ENCODE data around the gene SRRM2.

The SRRM2 gene

DNA sequence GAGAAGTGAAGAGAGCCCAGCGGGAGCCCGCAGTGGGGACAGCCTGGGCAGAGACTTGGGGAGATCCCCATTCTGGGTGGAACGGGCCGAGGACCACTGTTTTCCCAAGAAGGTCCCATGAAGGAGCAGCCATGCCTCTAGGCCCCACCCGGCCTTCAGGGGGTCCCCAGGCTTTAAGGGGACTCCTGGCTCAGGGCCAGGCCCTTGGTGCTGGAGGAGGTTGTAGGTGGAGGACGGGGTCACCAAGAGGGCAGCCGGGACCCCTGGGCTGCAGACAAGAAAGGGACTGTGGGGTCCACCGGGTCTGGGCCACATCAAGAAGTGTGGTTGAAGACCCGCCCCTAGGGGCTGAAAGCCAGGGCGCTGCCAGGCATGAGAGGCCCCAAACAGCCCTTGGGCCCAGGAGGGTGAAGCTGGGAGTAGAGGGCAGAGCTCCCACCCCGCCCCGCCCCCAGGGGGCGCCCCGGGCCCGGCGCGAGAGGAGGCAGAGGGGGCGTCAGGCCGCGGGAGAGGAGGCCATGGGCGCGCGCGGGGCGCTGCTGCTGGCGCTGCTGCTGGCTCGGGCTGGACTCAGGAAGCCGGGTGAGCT, 64.4 kb downstream of the SRRM2 start, which contains the start of gene PRSS21:
PRSS21 (plus strand) TSS at position 487 of the 589 bp plus-strand sequence; CDS start at position 519, 32 bp downstream.
- TF ChIP-seq, protein P1, sequence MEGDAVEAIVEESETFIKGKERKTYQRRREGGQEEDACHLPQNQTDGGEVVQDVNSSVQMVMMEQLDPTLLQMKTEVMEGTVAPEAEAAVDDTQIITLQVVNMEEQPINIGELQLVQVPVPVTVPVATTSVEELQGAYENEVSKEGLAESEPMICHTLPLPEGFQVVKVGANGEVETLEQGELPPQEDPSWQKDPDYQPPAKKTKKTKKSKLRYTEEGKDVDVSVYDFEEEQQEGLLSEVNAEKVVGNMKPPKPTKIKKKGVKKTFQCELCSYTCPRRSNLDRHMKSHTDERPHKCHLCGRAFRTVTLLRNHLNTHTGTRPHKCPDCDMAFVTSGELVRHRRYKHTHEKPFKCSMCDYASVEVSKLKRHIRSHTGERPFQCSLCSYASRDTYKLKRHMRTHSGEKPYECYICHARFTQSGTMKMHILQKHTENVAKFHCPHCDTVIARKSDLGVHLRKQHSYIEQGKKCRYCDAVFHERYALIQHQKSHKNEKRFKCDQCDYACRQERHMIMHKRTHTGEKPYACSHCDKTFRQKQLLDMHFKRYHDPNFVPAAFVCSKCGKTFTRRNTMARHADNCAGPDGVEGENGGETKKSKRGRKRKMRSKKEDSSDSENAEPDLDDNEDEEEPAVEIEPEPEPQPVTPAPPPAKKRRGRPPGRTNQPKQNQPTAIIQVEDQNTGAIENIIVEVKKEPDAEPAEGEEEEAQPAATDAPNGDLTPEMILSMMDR (IDR thresholded peaks at IDR 0.05; ENCODE audit: low read depth, low read length) = no peak
- Histone ChIP-seq H3K9me3 (no peaks in the 10 kb centered on the region), H3K27me3 (0 out of 2 replicates have a peak, but pooled peaks cover 3% of the 10 kb centered on the region), H3K4me1 (no peaks in the 10 kb centered on the region), H3K4me3 (ENCODE audit: low read depth, low read length) (no peak within 1 kb of the TSS), H3K36me3 (no peaks in the 10 kb centered on the region)
- no peak for DNase-seq

DNA sequence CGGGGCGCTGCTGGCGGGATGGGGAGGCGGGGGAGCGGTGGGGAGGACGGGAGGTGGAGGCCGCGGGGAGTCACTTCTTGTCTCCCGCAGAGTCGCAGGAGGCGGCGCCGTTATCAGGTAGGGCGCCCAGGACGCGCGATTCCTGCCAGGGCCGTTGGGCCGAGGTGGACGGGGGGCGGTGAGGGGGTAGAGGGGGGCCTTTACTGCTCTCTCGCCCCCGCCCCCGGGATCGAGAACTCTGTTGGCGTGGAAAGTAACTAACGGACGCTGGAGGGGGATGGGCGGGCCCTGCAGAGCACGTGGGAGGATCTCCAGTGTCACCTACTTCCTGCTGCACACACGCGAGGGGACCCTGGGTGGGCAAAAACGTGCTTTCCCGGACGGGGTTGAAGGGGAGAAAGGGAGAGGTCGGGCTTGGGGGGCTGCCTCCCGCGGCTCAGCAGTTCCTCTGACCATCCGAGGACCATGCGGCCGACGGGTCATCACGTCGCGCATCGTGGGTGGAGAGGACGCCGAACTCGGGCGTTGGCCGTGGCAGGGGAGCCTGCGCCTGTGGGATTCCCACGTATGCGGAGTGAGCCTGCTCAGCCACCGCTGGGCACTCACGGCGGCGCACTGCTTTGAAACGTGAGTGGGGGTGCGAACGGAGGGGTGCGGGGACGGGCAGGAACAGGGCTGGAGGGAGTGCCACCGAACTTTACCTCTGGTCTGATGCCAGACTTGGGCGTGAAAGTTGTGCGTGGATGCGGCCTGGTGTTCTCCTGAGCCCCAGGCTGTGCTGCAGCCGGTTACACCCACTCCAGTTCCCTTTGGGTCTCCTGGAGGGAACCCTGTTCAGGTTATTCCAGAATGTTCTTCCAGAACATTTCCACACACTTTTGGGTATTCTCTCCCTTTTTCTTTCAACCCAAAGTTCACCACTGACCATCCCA, 65.2 kb downstream of the SRRM2 start:
- Histone ChIP-seq H3K9me3 (no peaks in the 10 kb centered on the region), H3K27me3 (no peaks in the 10 kb centered on the region), H3K4me3 (ENCODE audit: low read depth, low read length) (no peak overlapping the region), H3K36me3 (no peaks in the 10 kb centered on the region), H3K4me1 (no peaks in the 10 kb centered on the region)
- DNase-seq = no peak
- TF ChIP-seq, protein P1 (IDR thresholded peaks at IDR 0.05; ENCODE audit: low read depth, low read length) = no peak

DNA sequence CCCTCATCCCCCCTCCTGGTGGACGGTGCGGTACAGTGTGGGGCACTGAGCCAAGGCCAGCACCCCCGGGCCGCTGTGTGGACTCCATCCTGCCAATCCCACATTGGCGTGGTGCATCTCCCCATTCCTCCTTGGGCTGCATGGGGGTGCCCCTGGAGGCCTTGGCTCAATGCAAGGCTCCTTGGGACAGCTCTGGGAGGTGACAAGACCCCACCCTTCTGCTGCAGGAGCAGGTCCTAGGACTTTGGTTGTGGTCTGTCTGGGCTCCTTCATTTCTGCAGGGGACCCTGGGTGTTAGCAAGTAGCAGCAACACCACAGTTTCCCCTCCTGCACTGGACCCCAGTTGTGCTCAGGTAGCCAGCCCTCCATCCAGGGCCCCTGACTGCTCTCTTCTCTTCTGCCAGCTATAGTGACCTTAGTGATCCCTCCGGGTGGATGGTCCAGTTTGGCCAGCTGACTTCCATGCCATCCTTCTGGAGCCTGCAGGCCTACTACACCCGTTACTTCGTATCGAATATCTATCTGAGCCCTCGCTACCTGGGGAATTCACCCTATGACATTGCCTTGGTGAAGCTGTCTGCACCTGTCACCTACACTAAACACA, 65.9 kb downstream of the SRRM2 start:
- no peaks in the 10 kb centered on the region for H3K27me3 ChIP-seq
- no peak overlapping the region for H3K4me3 ChIP-seq (ENCODE audit: low read depth, low read length)
- TF ChIP-seq, protein P1 (IDR thresholded peaks at IDR 0.05; ENCODE audit: low read depth, low read length) = no peak
- H3K9me3 ChIP-seq = no peaks in the 10 kb centered on the region
- DNase-seq = no peak
- H3K4me1 ChIP-seq = no peaks in the 10 kb centered on the region
- no peaks in the 10 kb centered on the region for H3K36me3 ChIP-seq

DNA sequence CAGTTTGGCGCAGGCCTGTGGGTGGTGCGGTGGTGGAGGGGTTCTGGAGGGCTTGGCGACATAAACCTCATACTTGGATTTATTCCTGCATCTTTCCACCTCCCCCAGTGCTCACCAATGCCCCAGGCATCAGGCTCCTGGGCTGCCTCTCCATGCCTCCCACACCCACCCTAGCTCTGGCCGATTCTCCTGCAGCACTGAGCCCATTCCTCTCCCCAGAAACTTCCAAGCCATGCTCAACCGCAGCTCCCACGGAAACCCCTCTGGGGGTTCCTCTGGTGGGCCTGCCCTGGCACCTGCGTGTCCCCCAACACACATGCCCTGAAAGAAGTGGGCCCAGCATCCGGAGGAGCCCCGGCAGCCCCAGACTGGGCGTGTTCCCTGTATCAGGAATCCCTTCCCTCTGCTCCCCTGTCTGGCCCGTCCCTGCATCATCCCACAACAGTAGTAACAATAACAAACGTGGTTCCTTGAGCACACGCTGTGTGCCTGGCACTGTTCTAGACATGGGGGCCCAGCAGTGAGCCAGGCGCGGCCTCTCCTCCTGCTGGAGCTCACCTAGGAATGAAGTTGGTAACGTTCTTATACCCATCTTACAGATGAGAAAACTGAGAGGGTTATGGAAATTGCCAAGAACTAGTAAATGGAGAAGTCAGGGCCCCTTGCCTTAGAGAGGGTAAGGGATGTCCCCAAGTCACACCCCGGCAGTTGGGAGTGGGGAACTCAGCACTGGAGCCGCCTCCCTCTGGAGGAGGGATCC, 66.9 kb downstream of the SRRM2 start:
- Histone ChIP-seq H3K9me3 (no peaks in the 10 kb centered on the region), H3K4me3 (ENCODE audit: low read depth, low read length) (no peak overlapping the region), H3K4me1 (no peaks in the 10 kb centered on the region), H3K27me3 (no peaks in the 10 kb centered on the region), H3K36me3 (no peaks in the 10 kb centered on the region)
- TF ChIP-seq, protein P1 (IDR thresholded peaks at IDR 0.05; ENCODE audit: low read depth, low read length) = no peak
- no peak for DNase-seq

DNA sequence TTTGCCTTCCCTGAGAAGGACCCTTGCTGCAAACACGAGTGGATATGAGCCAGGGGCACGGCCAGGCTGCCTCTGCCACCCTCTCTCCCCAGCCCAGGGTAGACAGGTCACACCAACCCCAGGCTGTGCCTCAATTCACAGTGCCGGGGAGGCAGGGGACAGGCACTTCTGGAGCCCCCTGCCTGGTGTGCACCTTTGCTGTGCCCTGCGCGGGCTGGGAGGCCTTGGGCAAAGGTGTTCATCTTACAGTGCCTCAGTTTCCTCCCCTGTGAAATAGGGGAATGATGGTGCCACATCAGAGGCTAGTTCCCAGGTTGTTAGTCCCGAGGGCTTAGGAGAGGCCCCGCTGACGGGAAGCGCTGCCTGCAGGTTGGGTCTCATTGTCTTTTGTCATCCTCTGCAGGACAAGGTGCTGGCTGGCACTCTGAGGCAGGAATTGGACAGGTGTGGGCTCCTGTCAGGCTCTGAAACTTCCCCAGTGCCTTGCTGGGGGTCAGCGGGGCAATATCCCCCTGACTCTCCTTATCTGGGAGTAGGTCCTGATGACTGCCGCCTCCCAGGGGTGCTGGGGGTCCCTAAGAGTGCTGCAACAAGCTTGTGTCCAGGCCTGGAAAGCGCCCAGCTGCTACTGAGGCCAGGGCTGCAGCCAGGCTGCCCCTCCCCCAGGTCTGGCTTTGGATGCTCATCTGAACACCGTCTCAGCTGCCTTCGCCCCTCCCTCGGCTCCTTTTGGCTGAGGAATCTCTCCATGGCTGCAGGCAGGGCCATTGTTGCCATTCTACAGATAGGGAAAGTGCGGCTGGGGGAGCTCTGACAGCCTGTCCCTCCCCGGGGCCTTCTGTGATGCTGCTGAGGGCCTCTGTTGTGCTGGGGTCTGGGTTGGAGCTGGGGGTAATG, 67.7 kb downstream of the SRRM2 start:
- H3K36me3 ChIP-seq = no peaks in the 10 kb centered on the region
- no peaks in the 10 kb centered on the region for H3K4me1 ChIP-seq
- no peak for DNase-seq
- no peaks in the 10 kb centered on the region for H3K27me3 ChIP-seq
- TF ChIP-seq, protein P1 (IDR thresholded peaks at IDR 0.05; ENCODE audit: low read depth, low read length) = no peak
- no peaks in the 10 kb centered on the region for H3K9me3 ChIP-seq
- no peak overlapping the region for H3K4me3 ChIP-seq (ENCODE audit: low read depth, low read length)
